GM21528 (cell line): ENCODE results near the gene SLC6A5.

ENCODE experiments used
- ATAC-seq: cut with Tn5 transposase; IDR thresholded peaks from one replicate; pipeline ENCODE4 v1.9.1; 2021; ENCODE audit warnings: mild to moderate bottlenecking, moderate library complexity; ENCODE audit not compliant: unreplicated experiment, low FRiP score

The SLC6A5 gene

DNA sequence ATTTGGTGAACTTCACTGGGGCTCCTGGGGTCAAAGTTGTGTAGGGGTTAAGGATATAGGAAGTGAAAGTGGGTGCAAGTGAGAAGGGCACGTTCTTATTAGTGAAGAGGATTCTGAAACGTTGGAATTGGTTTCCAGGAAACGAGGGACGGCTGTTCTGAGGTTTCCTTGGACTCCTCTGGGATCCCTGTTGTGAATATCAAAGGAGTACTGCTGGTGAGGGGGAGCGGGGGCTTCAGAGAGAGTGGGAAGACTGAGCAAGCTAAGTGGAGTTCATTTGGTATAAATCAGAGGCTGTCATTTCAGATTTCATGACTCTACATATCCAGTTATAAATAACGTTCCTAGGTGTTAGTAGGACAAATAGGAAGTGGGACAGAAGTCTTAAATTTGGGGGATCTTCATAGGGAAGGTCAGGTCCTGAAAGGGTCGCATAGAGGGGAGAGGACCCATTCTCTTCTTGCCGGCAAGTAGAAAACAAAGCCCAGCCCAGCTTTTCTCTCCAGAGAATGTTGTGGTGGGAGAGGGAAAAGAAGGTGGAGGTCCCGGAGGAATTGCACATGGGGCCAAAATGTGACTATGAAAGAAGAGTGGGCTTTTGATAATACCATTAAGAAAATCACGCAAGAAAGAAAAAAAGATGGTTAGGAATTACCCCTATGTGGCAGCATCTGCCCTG is 68.9 kb downstream of the SLC6A5 start:
- no peak for ATAC-seq

DNA sequence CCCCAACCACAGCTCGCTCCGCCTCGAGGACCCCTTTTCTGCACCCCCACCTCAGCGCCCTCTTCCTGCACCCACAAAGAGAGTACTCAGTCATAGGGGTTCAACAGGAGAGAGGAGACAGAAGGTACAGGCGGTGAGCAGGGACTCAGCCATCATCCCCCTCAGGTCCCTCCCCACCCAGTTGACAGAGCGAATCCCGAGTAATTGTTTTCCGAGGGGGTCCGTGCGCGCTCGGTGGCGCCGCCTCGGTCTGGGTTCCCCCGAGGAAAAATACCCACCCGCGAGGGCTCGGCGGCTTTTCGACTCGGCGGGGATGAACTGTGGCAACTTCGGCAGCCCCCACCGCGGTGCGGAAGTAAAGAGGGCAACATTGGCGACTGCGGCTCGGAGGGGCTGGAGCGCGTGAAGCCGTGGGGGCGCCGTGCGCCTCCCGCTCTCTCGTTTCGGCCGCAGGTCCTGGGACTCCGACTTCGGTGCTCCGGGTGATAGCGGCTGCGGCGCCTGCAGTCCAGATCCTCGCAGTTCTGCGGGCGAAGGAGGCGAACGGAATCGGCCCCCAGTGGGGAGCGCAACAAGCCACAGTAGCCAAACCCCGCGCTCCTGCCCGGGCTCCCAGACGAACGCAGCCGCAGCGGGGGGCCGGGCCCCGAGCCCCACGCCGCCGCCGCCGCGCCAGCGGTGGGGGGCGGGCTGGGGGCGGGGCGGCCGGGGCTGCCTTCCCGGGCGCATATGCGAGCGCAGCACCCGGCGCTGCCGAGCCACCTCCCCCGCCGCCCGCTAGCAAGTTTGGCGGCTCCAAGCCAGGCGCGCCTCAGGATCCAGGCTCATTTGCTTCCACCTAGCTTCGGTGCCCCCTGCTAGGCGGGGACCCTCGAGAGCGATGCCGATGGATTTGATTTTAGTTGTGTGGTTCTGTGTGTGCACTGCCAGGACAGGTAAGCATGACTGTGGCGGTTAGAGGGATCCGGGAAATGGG is 69.7 kb downstream of the SLC6A5 start, which contains the start of gene NELL1:
Gene NELL1, plus strand, starts transcription at position 743 of the 976 bp plus-strand sequence.
- no peak for ATAC-seq

DNA sequence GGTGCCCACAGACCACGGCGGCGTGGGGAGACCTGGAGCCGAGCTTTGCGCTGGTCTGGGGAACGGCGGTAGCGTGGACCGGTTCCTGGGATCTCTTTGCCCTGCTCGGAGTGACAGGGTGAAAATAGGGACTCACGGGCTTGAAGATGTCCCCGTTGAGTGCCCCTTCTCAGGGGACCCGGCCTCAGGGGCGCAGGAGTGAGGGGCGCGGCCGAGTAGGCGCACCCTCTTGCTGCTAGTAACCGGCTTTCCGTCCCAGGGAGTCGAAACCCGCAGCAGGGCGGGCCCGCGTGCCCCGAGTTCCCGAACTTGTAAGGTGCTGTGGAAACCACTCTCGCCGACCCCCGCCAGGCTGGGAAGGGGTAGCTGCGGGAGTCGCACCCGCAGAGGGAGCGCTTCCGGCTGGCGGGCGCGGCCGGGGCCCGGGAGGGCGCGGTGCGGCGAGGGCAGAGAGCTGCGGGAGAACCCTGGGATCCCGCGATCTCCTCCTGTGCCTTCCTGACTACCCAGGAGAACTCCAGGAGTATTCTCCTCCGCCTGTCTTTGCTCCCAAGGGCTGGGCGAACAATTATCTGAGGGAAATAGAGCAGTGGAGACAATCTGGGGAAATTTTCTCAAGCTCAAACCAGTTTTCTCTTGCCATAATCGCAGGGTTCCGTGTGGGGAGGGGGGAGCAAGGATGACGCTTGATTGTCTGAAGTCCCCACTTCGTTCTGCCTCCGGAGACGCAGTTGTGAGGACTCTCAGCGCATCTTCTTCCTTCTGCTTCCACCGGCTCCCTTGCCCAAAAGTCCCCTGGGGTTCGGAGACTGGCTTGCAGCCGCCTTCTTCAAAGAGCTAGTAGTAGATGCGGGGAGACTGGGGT is 70.6 kb downstream of the SLC6A5 start:
- ATAC-seq, result no peak

DNA sequence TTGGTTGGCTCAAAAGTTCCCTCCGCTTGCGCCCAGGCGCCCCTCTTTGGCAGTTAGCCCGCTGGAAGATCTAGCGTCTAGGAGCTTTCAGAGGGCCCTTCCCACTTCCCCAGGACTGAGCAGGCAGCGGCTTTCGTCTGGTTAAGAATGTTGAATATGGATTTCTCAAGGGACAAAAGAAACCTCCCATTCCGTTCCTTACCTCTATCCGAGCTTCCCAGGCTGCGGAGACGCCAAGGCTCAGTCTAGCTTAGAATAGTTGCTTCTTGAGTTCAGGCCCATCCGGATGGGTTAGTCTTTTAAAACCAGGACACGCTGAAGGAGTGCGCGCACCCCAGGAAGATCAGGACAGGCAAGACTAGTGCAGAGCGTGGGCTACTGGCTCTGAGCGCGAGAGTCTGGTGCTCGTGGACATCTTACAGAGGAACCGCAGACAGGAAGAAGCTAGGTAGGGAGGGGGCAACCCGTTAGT is 71.6 kb downstream of the SLC6A5 start:
- ATAC-seq, result no peak

- no peak for ATAC-seq
Observed at GRCh38 chr11:20671856-20672546, 72.6 kb downstream of the SLC6A5 start.

- ATAC-seq, result no peak
Observed at GRCh38 chr11:20672575-20672974, 73.2 kb downstream of the SLC6A5 start.

DNA sequence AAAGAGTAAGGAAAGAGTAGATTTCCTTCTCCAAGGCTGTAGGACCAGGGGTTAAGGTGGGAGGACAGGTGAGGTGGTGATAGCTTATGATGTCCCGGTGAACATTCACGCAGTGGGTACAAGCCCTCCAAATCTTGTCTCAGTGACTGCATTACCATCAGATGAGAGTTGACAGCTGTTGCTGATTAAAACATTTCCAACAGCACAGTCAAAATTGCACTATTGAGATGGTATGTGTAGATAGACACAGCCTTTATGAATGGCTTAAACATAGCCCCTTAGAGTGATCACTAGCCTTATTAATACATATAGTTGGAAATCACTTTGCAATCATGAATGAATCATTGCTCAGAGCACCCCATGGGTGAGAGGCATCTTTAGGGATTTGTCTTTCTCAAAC is 77.2 kb downstream of the SLC6A5 start:
- no peak for ATAC-seq

- no peak for ATAC-seq
Observed at GRCh38 chr11:20688761-20689160, 89.4 kb downstream of the SLC6A5 start.

DNA sequence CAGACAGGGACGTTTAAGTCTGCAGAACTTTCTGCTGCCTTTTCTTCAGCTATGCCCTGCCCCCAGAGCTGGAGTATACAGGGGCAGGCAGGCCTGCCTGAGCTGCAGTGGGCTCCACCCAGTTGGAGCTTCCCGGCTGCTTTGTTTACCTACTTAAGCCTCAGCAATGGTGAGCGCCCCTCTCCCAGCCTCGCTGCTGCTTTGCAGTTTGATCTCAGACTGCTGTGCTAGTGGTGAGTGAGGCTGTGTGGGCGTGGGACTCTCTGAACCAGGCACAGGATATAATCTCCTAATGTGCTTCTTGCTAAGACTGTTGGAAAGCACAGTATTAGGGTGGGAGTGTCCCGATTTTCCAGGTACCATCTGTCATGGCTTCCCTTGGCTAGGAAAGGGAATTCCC is 108.5 kb downstream of the SLC6A5 start:
- no peak for ATAC-seq
